HG03060 (cell line): ENCODE measurements around the gene KNOP1.

Source experiments
- ATAC-seq: cut with Tn5 transposase; IDR thresholded peaks from one replicate; pipeline ENCODE4 v1.9.1; 2021; ENCODE audit warnings: low read depth, moderate number of reproducible peaks; ENCODE audit not compliant: unreplicated experiment

Gene KNOP1

DNA sequence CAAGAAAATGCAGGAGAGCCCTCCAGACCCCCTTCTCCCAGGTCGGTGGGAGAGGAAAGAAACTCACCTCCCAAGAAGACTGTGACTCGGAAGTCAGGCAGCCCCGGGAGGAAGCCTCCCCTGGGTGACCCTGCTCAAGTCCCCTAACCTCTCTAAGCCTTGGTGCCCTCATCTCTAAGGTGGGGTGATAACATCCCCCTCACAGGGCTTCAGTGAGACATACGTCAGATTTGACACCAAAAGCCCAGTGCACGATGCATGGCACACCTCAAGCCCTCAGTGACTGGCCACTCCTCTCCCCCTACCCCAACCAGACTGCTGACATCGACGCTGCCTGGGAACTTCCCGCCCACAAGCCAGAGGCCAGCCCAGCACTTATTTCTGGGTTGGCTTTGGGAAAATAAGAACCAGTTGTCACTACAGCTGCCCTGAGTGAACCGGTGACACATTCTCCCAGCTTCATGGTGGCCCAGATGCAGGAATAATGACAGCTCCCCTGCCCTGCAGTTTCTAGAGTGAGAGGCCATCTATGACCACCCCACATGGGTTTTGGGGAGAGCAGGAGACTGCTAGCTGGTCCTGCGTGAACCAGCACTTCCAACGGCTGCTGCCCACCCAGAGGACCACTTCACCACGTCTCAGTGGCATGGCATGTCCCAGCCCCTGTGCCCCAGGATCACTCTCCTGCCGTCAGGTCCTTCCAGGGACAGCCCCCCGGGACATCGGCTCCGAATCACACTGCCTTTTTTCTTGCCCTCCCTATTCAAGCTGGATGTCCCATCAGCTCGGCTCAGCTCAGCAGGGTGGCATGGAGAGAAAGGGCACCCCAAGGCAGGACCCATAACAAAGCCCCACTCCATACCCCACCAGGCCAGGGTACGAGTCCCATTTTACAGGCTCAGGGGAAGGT lies 9.5 kb downstream of the KNOP1 start:
- no peak for ATAC-seq

DNA sequence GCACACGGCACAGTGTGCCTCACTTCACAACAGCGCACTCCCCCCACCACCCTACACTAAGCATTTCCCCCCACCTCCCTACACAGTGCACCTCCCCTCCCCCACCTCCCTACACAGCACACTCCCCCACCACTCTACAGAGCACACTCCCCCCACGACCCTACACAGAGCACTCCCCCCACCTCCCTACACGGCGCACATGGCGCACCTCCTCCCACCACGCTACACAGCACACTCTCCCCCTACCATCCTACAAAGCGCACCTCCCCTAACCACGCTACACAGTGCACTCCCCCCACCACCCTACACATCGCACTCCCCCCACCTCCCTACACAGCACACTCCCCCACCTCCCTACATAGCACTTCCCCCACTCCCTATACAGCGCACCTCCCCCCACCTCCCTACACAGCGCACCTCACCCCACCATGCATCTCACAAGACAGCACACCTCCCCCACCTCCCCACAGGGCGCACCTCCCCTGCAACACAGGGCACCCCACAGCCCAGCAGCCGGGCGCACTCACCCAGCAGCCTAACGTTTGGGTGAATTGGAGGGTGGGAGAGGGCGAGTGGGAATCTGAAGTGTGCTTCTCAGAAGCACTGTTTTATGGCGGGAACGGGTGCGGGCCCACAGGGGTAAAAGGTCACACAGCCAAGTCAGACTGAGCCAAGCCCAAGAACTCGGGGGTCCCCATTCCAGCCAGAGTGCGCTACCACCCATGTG lies 10.3 kb downstream of the KNOP1 start:
- no peak for ATAC-seq

DNA sequence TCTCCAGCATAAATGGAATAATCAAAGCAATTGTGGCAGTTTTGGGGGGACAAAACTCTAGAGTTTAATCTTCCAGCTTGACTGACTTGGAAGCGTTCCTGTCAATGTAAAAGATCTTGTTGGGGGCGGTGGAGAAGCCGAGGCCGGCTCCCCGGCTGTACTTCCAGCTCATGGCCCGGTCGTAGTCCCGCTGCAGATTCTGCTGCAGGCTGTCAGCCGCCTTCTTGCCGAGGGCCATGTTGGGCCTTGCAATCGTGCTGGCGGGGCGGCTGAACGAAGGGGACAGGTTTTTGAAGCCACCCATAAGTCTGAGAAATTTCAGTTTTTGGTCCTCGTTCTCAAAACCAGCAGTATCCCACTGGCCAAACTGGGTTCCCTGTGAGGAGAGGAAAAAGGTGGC lies 11.2 kb downstream of the KNOP1 start:
- ATAC-seq: no peak

DNA sequence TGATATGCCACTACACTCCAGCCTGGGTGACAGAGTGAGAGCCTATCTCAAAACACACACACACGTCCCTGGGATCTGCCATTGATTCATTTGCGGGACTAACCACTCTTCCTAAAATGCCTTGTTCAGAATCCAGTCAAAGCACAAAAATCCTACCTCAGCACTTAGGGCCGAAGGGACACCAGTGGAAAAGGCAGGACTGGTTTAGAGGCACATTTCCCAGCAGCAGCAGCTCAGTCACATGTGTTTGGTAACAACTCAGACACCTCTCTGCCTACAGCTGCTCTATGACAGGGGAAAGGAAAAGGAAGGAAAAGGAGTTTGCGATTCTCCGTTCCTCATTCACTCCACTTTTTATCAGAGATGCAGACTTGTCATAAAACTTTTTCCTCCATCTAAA lies 12.2 kb downstream of the KNOP1 start:
- no peak for ATAC-seq

DNA sequence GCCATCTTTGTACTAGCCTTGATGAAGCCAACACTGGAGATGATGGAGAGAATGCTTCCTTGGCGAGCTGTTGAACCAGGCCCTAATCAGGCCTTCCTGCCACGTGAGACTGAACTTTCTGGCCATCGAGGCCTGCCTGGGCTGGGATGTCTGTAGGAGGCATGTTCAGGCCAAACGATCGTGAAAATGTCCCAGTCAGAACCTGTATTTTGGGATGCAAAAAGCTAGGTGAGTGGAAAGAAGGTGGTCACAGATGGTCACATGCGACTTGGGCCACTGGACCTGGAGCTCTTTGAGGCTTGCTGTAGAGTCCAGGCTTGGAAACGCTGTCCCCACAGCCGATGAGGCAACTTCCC lies 12.9 kb downstream of the KNOP1 start:
- no peak for ATAC-seq

DNA sequence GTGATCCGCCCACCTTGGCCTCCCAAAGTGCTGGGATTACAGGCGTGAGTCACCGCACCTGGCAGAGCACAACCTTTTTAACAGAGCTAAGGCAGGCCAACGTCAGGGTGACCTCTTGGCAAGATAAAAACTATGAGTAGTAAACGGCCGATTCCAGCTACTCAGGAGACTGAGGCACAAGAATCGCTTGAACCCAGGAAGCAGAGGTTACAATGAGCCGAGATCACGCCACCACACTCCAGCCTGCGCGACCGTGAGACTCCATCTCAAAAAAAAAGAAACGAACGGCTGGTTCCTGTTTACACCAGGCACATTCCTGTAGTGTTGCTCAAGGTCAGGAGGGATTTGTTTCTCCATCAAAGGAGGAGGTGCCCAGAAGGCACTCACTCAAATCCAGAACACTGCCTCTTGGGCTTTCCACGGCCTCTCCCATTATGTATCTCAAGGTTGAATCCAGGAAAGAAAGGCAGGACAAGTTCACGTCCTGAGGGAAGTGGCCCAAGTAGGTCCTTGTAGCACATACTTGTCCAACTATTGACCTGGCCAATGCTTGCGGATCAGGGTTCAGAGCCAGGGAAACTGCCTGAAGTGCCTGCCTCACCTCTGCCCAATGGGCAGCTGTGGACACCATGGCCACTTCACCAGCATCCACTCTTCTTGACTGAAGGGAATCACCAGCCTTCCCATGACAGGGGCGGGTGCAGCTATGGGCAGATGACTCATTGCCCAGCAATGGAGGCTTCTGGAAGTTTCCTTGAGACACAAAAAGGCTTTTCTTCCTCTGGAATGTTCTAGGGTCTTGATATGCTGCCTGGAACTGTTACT lies 13.5 kb downstream of the KNOP1 start:
- ATAC-seq: no peak

DNA sequence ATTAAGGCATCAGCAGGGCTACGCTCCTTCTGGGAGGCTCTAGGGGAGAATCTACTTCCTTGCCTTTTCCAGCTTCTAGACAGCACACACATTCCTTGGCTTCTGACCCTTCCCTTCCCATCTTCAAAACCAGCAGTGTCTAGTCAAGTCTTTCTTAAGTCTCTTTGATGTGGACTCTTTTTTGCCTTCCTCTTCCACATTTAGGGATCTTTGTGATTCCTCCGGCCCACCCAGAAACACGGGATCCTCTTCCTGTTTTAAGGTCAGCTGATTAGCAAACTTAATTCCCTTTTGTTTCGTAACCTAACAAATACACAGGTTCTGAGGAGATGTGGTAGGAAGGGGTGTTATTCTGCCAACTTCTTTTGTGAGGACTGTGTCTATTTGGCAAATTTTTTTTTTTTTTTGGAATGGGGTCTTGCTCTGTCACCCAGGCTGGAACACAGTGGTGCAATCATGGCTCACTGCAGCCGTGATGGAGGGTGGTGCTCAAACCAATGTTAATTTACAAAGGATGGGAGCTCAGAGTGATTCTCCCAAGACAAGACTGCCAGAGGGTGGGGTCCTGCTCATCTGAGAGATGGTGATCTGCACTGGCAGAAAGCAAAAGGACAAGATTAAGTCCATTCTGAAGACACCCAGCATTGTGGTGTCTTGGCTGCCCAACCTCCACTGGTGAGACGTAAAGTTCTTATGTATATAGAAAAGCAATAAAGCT lies 14.7 kb downstream of the KNOP1 start:
- no peak for ATAC-seq

DNA sequence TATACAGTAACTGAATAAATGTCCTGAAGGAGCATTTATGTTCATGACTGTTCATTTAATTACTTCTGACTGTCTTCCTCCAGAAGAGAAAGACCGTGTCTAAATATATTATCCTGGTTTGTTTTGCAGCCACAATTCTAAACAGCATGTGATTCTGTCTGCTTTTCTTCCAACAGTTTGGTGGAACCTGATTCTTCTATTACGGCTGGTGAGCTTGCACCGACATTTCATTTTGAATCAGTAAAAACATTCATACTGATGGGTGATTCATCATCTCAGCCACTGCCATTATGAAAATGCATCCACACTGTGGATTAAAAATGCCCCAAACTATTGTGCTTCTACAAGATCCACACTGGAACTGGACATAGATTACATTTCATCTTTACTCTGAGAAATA lies 16.9 kb downstream of the KNOP1 start:
- no peak for ATAC-seq

DNA sequence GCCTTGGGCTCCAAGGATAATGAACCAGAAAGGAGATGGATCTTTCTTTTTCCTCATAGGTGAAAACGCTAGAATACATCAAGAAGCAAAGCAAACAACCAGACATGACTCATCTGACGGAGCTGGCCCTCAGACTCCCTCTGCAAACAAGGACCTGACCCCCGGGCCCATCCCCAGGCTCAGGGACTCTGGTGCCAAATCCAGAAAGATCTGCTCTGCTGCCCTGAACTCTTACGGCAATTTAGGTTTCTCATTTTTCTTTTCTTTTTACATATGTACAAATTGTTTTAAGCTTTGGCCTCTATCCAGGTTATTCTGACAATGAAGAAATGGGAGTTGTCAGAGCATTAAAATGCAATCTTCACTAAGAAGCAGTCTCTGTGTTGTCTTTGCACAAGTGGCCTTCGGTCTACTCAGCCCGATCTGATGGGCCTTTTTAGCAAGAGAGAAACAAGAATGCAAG lies 17.7 kb downstream of the KNOP1 start:
- ATAC-seq: no peak

DNA sequence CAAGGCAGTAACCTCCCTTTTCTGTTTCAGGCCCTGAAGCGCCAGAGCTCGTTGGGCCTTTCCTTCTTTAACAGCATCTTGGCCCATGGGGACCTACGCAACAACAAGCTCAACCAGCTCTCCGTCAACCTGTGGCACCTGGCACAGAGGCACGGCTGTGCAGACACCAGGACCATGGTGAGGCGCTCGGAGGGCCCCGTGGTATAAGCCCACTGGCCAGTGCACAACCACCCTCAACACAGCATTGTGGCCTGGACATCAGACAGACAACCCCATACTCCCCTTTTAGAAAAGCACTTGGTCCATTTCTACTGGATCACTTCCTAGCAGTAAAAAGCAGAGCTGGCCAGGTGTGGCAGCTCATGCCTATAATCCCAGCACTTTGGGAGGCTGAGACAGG lies 18.6 kb downstream of the KNOP1 start:
- ATAC-seq: no peak

DNA sequence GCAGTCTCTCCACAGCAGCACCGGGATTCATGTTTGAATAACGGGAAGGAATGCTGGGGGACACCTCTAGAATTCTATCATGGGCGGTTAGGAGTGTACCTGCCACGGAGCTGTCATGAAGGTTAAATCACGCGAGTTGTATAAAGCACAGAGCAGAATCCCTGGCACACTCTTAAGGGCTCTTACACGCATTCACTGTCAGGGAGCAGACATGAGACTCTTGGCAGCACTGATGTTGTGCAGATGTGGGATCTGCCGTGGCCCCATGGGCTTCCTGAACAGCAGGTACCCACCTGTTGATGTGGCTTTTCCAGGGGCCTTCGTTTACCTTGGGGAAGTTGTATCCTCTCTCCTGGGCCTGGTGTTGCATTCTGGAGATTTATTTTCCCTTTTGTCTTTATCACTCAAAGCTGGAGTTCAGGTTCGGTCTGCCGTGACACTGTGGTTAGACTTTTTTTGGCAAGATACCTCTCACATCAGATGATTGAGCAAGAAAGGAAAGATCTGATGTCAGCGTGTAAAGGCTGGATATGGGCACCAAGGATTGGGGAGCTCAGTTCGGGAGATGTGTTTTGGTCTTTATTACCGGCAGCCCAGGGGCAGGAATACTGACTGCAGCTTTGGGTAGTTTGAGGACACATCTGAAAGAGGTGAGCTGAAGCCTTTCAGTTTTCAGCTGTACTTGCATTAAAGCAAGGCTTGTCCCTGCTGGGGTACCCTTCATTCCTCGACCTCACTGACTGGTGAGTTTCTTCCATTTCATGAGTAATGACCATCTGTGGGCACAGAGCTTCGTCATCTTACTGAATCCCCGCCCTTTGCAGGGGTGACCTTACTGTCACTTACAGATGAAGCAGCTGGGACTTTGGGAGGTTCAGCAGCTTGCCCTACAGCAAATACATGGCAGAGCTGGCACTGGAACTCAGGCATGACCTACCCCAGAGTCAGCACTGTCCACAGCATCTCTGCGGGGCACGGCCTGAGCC lies 19.3 kb downstream of the KNOP1 start:
- ATAC-seq: no peak

DNA sequence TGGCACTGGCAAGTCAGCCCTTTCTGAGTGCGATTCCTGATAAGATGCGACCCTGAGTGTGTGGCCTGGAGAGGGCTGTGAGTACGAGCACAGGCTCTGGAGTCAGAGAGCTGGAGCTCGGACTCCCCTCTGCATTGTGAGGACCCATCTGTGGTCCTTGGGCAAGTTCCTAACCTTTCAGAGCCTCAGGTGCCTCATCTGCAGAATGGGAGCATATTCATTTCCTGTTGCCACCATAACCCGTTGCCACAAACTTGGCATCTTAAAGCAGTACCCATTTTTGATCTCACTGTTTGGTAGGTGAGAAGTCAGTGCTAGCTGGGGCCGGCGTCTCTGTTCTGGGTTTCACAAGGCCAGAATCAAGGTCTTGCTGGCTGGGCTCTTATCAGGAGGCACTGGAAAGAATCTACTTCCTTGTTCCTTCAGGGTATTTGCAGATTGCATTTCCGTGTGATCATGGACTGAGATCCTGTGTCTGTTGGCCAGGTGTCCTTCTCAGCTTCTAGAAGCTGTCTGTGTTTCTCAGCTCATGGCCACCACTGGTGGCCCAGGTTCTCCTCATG lies 20.2 kb downstream of the KNOP1 start:
- no peak for ATAC-seq

DNA sequence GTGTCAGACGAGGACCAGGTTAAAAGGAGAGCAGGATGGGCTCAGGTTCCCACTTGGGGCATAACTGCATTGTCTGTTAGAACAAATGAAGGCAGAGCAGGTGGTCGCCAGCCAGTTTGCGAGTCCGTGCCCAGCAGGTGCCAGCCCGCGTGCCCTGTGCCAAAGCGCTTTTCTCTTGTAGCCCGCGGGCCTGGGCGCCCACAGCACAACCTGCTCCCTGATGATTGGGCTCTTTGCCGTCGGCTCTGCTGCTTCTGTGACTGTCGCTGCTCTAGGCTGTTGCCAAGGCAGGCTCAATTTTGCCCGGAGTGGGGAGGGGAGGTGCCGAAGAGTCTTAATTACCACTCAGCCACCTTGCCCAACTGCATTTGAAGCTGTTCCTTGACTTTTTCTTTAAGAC lies 21.1 kb downstream of the KNOP1 start:
- no peak for ATAC-seq

DNA sequence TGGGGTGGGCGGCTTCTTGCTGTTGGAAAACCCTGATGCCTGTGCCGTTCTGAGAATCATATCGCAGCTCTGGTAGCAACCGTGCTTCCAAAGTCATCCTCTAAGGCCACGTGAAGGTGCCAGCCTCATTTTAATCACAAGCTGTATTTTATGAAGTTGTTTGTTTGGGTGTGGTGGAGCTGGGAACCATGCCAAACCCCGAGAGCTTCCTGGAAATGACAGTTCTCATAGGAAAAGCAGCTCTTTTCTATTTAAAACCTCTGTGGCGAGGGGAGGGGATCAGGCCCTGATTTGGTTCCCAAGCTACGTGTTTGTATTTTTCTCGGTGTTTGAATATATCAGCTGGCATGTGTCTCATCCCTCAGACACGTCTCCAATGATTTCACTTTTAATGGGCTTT lies 21.7 kb downstream of the KNOP1 start:
- no peak for ATAC-seq

DNA sequence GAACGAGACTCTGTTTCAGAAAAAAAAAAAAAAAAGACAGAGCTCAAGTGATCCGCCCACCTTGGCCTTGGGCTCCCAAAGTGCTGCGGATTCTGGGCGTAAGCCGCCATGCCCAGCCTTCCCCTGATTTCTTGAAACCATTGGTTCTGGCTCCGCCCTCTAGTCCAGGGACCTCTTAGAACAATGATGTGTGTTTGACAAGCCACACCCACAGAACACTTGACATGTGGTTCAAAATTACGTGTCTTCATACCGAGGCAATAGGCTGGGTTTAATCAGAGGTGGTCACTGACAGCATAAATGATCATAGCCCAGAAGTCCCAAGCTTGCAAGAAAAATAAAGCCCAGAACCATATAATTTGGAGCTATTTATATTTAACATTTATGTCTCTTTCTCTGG lies 23.0 kb downstream of the KNOP1 start:
- no peak for ATAC-seq

DNA sequence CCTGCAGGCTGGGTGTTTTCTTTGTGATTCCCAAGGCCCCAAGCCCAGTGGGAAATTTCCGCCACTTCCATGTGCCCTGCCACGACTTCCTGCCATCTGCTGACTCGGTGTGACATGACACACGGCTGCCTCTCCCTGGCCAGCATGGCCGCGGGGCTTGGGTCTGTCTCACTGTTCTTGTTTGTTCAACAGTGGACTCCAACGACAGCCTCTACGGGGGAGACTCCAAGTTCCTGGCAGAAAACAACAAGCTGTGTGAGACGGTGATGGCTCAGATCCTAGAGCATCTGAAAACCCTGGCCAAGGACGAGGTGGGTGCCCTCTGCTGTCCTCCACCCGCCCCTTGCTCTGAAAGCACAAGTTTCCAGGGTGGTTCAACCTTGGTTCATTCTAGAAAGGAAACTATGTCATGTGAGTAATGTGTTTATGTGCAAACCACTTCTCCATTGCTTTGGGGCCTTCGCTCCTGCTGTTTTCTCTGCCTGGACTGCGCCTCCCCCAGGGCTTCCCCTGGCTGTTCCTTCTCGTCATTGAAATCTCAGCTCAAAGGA lies 26.8 kb downstream of the KNOP1 start:
- ATAC-seq: no peak

DNA sequence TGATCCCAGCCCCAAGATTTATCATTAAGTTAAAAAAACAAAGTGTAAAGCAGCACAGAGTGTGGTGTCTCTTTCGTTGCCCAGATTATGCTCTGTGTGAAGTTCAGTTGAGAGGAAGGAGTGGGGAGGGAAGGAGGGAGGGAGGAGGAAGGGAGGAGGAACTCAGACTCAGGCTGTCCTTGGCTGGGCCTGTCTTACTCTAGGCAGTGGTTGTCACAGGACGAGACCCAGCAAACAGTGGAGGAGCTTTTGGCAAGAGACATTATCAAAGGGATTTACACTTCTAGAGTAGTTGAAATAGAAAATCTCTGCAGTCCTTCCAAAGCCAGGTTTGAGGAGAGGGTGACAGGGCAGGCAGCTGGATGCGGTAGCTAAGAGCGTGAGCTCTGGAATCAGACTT lies 27.8 kb downstream of the KNOP1 start:
- ATAC-seq: no peak

DNA sequence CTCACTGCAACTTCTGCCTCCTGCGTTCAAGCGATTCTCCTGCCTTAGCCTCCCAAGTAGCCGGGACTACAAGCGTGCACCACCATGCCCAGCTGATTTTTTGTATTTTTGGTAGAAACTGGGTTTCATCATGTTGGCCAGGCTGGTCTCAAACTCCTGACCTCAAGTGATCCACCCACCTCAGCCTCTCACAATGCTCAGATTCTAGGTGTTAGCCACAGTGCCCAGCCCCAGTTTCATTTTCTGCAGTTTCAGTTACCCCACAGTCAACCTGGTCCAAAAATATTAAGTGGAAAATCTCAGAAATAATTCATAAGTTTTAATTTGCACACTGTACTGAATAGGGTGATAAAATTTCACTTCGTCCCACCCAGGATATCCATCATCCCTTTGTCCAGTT lies 28.7 kb downstream of the KNOP1 start:
- no peak for ATAC-seq
